Thymus (tissue), 11 donors: Measurements from ENCODE around the gene PROX1. TPM values are rescaled to one million over a fixed set of nuclear protein-coding genes. Genes with fewer than 3 reads are reported as not detected.

Experiments used
- DNase-seq, 9 donors: peaks; one replicate each; pipeline ENCODE4 v3.0.0-alpha.2; 2013; ENCODE audit warnings: low spot score in 9 of 9, low read depth in 6 of 9, missing footprints in 1 of 9
- H3K27ac ChIP-seq, 2 donors: one replicate each; pipeline ENCODE4 v1.5.1; 2013; ENCODE audit warnings: control low read depth in 1 of 2, low read depth in 1 of 2, low read length in 1 of 2, mild to moderate bottlenecking in 1 of 2, moderate library complexity in 1 of 2
- H3K27me3 ChIP-seq, 2 donors: one replicate each; pipeline ENCODE4 v1.5.1; 2013; ENCODE audit warnings: low read length in 1 of 2; ENCODE audit not compliant: control insufficient read depth in 2 of 2, insufficient read depth in 1 of 2
- H3K36me3 ChIP-seq, 2 donors: one replicate each; pipeline ENCODE4 v1.5.1; 2013; ENCODE audit warnings: low read length in 1 of 2, mild to moderate bottlenecking in 1 of 2, moderate library complexity in 1 of 2; ENCODE audit not compliant: control insufficient read depth in 2 of 2, insufficient read depth in 2 of 2
- H3K4me1 ChIP-seq, 2 donors: one replicate each; pipeline ENCODE4 v1.5.1; 2013; ENCODE audit warnings: low read length in 2 of 2; ENCODE audit not compliant: control insufficient read depth in 2 of 2, insufficient read depth in 2 of 2
- H3K4me3 ChIP-seq, 2 donors: one replicate each; pipeline ENCODE4 v1.5.1; 2013; ENCODE audit warnings: low read length in 2 of 2, control low read depth in 1 of 2, mild to moderate bottlenecking in 1 of 2
- H3K9me3 ChIP-seq, 2 donors: one replicate each; pipeline ENCODE4 v1.5.1; 2013; ENCODE audit warnings: low read length in 1 of 2, mild to moderate bottlenecking in 1 of 2; ENCODE audit not compliant: control insufficient read depth in 2 of 2, insufficient read depth in 1 of 2
- WGBS: extraction: QIAGEN DNeasy Blood & Tissue Kit; methylation state at CpG from one replicate; pipeline ENCODE4 v1.1.7; 2013; 5-methylcytosine and 5-hydroxymethylcytosine counted together
- polyA plus RNA-seq: library from polyadenylated mRNA; stranded (reverse); fragments of 200-250 nt; gene quantifications from one replicate; pipeline ENCODE4 v1.2.3, GENCODE V29; 2013
- total RNA-seq: library from RNA; stranded (reverse); fragments of 120-200 nt; gene quantifications from one replicate; pipeline ENCODE4 v1.2.4, GENCODE V29; 2013
- donor health status: healthy.

PROX1 gene
- total and polyA plus RNA-seq, 2 donors, result 0.27 to 0.33 TPM

DNA sequence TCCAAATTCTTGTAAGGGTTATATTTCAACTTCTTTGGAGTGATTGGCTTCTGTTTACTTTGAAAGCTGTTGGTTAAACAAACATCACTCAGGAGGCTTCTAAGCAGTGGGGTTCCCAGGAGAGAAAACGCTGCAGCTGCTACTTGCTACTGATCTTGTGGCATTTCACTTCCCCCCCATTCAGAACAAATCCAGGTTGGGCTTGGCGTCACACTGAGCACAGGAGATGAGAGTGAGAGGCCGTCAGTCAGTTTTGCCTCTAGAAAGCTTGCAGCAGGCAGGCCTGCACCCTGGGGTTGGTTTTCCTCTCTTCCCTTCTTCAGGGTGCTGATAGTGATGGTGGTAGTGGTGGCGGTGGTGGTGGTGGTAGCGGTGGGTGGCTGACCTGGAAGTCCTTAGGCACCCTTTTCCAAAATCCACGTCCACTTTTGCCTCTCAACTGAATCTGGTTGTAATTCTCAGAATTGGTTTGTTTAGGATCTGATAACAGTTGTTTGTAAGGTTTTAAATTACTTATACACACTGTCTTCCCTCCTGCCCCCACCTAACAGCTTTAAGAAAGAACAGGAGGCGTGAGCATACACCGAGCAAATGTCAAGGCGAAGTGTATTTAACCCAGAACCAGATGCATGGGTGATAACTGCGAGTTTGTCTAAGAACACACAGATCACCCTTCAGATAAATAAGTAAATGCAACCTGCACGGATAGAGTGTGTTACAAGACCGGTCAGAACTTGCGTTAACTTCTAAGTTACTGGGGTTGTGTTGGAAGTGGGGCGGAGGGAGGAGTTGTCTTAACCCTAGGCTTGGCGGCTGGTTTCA is 3.2 kb upstream of the PROX1 start:
- Histone ChIP-seq H3K27ac (no peak overlapping the region), H3K36me3 (no peaks in the 10 kb centered on the region), H3K27me3 (peaks cover 94 to 100% of the 10 kb centered on the region in 2 donors), H3K9me3 (peaks cover 2 to 5% of the 10 kb centered on the region in 2 donors), H3K4me1 (peaks cover 0 to 14% of the 10 kb centered on the region in 2 donors), H3K4me3 (no peak overlapping the region)
- DNase-seq, result no peak
- 15% methylated on average over 15 of the region's 15 CpGs for WGBS

DNA sequence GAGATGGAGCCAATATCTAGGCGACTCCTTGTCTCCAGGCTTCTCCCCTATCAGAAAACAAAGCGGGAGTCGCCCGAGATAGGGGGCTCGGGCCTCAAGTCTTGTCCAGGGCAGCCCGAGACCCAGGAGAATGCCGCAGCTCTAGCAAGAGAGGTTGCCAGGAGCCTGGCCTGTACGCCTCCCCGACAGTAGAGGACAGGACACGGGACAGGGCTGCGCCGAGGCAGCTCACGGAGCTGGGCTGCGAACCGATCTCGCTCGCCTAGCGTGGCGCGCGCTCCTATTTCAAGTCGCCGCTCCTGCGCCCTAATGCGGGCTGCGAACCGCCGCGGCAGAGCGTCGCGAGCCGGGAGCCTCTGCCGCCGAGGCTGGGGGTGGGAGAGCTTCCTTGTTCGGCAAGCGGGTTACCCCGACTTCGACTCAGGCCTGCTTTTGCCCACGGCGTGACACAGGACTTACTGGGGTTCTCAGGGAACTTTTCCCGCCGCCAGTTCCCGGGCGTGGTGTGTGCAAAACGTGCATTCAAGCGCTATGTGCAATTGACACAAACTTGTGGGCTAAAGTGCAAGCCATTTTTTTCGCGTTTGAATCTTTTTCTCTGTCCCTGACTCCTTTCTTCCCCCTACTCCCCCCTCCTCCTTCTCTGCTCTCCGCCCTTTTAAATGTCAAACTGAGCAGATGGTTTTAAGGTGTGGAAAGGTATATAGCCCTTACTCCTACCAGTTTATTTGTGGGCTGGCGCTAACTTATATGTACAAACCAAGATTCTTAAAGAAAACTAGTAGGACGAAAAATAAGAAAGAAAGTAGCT is 2.4 kb upstream of the PROX1 start:
- no peak for DNase-seq
- WGBS, result 4% methylated on average over 52 of the region's 52 CpGs
- Histone ChIP-seq H3K9me3 (peaks cover 2 to 5% of the 10 kb centered on the region in 2 donors), H3K27me3 (peaks cover 93 to 100% of the 10 kb centered on the region in 2 donors), H3K36me3 (no peaks in the 10 kb centered on the region), H3K4me1 (peaks cover 0 to 14% of the 10 kb centered on the region in 2 donors), H3K27ac (no peak overlapping the region), H3K4me3 (no peak overlapping the region)

DNA sequence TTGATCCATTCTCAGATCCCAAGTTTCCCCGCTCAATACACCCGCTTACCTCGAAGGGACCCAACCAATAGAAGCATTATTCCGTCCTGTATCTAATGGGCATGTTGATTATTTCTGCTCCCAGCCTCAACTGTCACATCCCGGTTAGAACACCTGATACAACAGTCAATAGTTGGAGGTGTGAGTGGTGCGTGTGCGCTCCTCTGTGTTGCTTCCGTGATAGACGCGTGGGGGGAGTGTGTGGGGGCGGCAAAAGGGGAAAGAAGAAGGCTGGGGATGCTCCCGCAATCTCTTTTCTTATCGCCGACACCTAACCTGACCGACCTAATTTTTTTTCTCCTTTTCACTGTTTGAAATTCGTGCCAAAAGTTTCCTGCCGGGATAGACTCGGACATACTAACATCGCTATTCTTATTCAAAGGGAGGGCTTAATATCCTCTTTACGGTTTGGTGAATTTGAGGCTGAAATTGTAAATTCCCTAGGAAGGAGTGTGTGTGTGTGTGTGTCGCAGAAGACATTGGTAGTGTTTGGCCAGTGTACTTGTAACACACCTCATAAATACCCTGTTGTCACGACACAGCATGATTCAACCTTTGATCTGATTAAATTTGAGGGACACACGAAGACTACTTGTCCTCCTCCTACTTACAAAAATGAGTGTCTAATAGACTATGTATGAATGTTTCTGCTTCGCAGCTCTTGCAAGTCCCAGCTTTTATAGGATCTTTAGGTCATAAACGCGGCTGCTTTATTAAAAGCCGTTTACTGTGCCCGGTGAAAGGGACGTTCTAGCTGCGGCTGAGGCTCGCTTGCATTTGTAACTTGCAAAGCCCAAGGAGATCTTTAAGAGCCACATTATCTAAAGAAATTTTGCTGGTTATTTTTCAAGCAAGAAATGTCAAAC is 1.5 kb upstream of the PROX1 start:
- WGBS, result 10% methylated on average over 31 of the region's 31 CpGs

DNA sequence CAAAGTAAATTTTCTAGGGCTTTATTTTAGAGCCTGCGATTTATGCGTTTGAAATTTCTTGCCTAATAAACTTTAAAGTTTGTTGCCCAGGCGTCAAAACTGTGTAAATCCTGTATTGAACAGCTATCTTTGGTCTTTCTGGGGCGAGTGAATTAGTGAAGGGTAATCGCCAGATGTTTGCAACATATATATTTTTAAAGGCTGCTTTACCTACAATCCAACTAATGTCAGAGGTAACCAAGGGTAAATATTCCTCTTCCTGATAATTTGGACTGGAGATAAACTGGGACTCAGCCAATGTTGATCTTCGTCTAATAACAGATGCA is 885 bp upstream of the PROX1 start:
- Histone ChIP-seq H3K36me3 (no peaks in the 10 kb centered on the region), H3K27me3 (peaks cover 79 to 97% of the 10 kb centered on the region in 2 donors), H3K4me1 (peaks cover 0 to 14% of the 10 kb centered on the region in 2 donors), H3K9me3 (peaks cover 2 to 5% of the 10 kb centered on the region in 2 donors), H3K27ac (no peak overlapping the region), H3K4me3 (no peak overlapping the region)
- DNase-seq, result no peak
- 8% methylated on average over 6 of the region's 6 CpGs for WGBS

More for the DNA sequence above, 1.5 kb upstream of the PROX1 start:
- no peak for DNase-seq
- peaks cover 0 to 14% of the 10 kb centered on the region in 2 donors for H3K4me1 ChIP-seq
- H3K9me3 ChIP-seq, result peaks cover 2 to 5% of the 10 kb centered on the region in 2 donors
- H3K27me3 ChIP-seq, result peaks cover 85 to 100% of the 10 kb centered on the region in 2 donors
- H3K36me3 ChIP-seq, result no peaks in the 10 kb centered on the region
- no peak overlapping the region for H3K4me3 ChIP-seq
- no peak overlapping the region for H3K27ac ChIP-seq

DNA sequence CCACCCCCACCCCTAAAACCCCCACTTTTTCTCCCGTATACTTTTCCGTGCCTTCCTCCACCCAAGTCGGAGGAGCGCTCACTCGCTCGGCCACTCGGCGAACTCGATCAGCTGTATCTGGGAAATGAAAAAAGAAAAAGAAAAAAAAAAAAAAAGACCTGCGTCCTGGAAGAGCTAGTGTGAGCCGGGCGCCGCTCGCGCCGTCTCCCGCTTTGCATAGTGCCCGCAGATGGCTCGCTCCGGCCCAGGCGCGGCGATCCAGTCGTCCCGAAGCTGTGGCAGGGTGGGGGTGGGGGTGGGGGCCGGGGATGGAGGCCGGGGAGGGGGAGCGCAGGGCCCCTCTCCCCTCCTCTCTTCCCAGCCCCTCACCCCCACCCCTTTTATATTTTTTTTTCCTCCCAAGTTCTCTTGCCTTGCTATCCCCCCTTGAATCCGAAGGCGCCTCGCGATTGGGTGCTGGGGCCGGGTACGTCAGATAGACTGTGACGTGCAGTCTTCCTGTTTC is 299 bp upstream of the PROX1 start:
- peaks cover 73 to 91% of the 10 kb centered on the region in 2 donors for H3K27me3 ChIP-seq
- peaks cover 0 to 14% of the 10 kb centered on the region in 2 donors for H3K4me1 ChIP-seq
- no peak overlapping the region for H3K27ac ChIP-seq
- peak in 1 of 9 donors; percentile 34 for DNase-seq
- H3K36me3 ChIP-seq, result no peaks in the 10 kb centered on the region
- peak overlapping the region; percentile 19 to 51 for H3K4me3 ChIP-seq
- WGBS, result 3% methylated on average over 35 of the region's 35 CpGs
- peaks cover 2 to 5% of the 10 kb centered on the region in 2 donors for H3K9me3 ChIP-seq

DNA sequence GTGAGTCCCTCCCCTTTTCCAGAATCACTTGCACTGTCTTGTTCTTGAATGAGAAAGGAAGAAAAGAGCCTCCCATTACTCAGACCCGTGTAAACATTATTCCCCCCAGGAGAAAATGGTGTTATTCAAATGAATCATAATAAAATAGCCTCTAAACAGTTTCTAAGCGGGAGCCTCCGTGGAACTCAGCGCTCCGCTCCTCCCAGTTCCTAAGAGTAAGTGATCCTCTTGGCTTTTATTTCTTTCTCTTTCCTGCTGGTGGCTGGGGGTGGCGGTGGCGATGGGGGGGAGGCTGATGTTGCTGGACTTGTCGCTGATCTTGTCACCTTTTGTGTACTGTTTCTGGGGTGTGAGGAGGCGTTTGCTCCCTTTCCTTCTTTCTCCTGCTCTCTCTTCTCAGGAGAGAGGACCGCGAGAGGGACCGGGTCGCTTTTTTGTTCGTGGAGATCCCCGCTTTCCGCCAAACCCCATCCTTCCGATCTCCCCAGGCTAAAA is 781 bp downstream of the PROX1 start:
- Histone ChIP-seq H3K27ac (no peak overlapping the region), H3K27me3 (peaks cover 65 to 81% of the 10 kb centered on the region in 2 donors), H3K4me1 (peaks cover 0 to 14% of the 10 kb centered on the region in 2 donors), H3K4me3 (peak overlapping the region in 1 of 2 donors; percentile 51), H3K9me3 (peaks cover 2 to 5% of the 10 kb centered on the region in 2 donors), H3K36me3 (no peaks in the 10 kb centered on the region)
- no peak for DNase-seq
- 4% methylated on average over 17 of the region's 17 CpGs for WGBS

DNA sequence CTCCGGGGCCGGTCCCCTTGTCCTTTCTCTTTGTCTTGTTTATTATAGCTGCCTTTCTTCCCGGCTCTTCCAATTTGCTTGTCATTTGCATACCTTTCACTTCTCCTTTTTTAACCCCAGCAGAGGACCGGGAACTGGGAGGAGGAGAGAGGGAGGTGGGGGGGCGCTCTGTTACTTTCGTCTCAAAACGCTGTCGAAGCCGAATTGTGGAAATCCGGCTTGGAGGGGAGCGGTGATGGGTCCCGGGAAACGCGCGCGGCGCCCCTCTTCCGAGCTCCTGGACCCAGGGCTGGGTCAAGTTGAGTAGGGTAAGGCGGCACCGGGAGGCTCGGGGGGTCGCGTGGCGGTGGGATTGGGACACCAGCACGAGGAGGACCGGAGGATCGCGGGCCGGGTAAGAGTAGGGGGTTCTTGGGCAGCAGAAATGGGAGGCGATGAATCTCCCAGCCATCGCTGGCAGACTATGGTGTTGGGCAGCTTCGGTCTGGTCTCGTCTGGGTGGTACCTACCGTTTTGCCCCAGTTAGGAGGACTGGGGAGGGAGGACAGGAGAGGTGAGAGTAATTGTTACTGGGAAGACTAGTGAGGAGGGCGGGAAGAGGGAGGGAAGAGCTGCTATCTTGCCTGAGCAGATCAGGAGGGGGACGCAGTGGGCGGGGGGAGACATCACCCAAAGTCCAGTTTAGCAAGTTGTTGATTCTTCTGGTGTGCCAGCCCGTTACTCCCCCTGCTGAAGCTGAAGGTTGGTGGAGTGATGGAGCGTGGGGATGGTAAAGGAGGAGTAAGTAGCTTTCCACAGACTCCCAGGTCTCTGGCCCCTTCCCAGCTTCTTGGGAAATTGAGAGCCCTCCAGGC is 1.5 kb downstream of the PROX1 start:
- Histone ChIP-seq H3K27me3 (peaks cover 58 to 76% of the 10 kb centered on the region in 2 donors), H3K9me3 (peaks cover 2 to 5% of the 10 kb centered on the region in 2 donors), H3K36me3 (no peaks in the 10 kb centered on the region), H3K4me3 (peak overlapping the region in 1 of 2 donors; percentile 4), H3K4me1 (peaks cover 0 to 14% of the 10 kb centered on the region in 2 donors), H3K27ac (no peak overlapping the region)
- no peak for DNase-seq
- 5% methylated on average over 39 of the region's 39 CpGs for WGBS

DNA sequence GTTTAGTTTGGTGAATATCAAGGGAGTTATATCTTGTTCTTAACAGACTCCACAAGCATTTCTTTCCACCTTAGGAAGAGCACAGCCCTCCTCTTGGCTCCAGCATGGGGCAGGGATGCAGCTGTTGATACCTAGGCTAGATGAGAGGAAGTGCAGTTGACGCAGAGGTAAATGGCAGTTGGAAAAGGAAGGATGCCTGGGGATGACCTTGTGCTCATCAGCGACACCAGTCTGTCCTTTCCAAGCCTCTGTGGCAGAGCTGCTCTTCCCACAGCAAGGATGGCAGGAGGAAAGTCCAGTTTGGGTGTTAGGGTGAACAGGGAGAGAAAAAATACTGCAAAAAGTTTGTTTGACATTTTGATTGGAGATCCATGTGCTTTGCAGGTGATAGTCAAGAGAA is 6.2 kb downstream of the PROX1 start:
- Histone ChIP-seq H3K4me3 (no peak overlapping the region), H3K27ac (no peak overlapping the region), H3K9me3 (peaks cover 0 to 2% of the 10 kb centered on the region in 2 donors), H3K27me3 (peaks cover 16 to 29% of the 10 kb centered on the region in 2 donors), H3K36me3 (no peaks in the 10 kb centered on the region), H3K4me1 (peaks cover 0 to 4% of the 10 kb centered on the region in 2 donors)
- DNase-seq, result no peak
- 22% methylated on average over 2 of the region's 2 CpGs for WGBS
